Thyroid gland (tissue), 4 donors: ENCODE results near the gene ATAD3C. TPM values are rescaled to one million over a fixed set of nuclear protein-coding genes. Genes with fewer than 3 reads are reported as not detected.
"Not testable (repeated sequence)": the region's sequence is repeated elsewhere in the genome, so short reads cannot be mapped to it uniquely, and the experiment has no call there.

Source experiments
- DNase-seq, 2 donors: peaks; one replicate each; pipeline ENCODE4 v3.0.0-alpha.2; 2019
- H3K27ac ChIP-seq, 3 donors: fragments of 200-600 bp; sonication (generic); 1 replicate in 2 of 3; 2 replicates in 1 of 3; pipeline ENCODE4 v1.5.1; 2016 to 2019; ENCODE audit warnings: mild to moderate bottlenecking in 1 of 3, moderate library complexity in 1 of 3
- H3K27me3 ChIP-seq: fragments of 200-600 bp; sonication (generic); one replicate; pipeline ENCODE4 v1.5.1; 2019
- H3K36me3 ChIP-seq, 2 donors: fragments of 200-600 bp; sonication (generic); one replicate each; pipeline ENCODE4 v1.5.1; 2016 to 2019
- H3K4me1 ChIP-seq, 2 donors: fragments of 200-600 bp; sonication (generic); one replicate each; pipeline ENCODE4 v1.5.1; 2017 to 2019
- H3K4me3 ChIP-seq, 3 donors: fragments of 200-600 bp; sonication (generic); replicated peaks in 1 of 3; 1 replicate in 2 of 3; 2 replicates in 1 of 3; pipeline ENCODE4 v1.5.1; 2016; ENCODE audit warnings: mild to moderate bottlenecking in 1 of 3
- H3K9me3 ChIP-seq: fragments of 200-600 bp; sonication (generic); one replicate; pipeline ENCODE4 v1.5.1; 2017
- POLR2A ChIP-seq, 2 donors: fragments of 450-650 bp; IDR thresholded peaks; one replicate each; pipeline ENCODE4 v1.6.1; 2017; ENCODE audit warnings: antibody characterized with exemption in 2 of 2, mild to moderate bottlenecking in 2 of 2, moderate library complexity in 1 of 2
- WGBS, 2 donors: methylation state at CpG; one replicate each; pipeline ENCODE4 v1.1.5; 2017; 5-methylcytosine and 5-hydroxymethylcytosine counted together
- intact Hi-C: fragments of 100-400 bp; cut with DNase I; formaldehyde crosslinking; loops from one replicate; pipeline ENCODE4 v1.15.1; 2023
- total RNA-seq, 4 donors: library from RNA; depleted of rRNA; stranded (reverse); fragments of >200 nt; gene quantifications; one replicate each; pipeline ENCODE4 v1.2.3, GENCODE V29; 2016
- TF ChIP-seq, protein P1 (sequence below), 6 experiments: fragments of 200-600 bp in 3 of 6; fragments of 450-650 bp in 3 of 6; sonication (generic) in 3 of 6; IDR thresholded peaks; one replicate each; pipeline ENCODE4 v1.5.1; 2016 to 2019; ENCODE audit warnings: antibody characterized with exemption in 6 of 6, mild to moderate bottlenecking in 2 of 6, inconsistent platforms in 1 of 6, moderate library complexity in 1 of 6

The ATAD3C gene
- total RNA-seq, 4 donors from 2014 or later: 4.9 to 29.9 (median 15.1) TPM

GRCh38 chr1:1517973-1518620 is 68.6 kb downstream of the ATAD3C start:
- DNase-seq: no peak
- H3K36me3 ChIP-seq: peaks cover 0 to 19% of the 10 kb centered on the region in 2 donors
- H3K27me3 ChIP-seq: no peaks in the 10 kb centered on the region
- H3K4me3 ChIP-seq: no peak overlapping the region
- no peaks in the 10 kb centered on the region for H3K4me1 ChIP-seq
- no peak overlapping the region for H3K27ac ChIP-seq
- 94 to 96% methylated on average over 19 to 22 of the region's 28 CpGs for WGBS, 2 donors
- TF ChIP-seq, protein P1, sequence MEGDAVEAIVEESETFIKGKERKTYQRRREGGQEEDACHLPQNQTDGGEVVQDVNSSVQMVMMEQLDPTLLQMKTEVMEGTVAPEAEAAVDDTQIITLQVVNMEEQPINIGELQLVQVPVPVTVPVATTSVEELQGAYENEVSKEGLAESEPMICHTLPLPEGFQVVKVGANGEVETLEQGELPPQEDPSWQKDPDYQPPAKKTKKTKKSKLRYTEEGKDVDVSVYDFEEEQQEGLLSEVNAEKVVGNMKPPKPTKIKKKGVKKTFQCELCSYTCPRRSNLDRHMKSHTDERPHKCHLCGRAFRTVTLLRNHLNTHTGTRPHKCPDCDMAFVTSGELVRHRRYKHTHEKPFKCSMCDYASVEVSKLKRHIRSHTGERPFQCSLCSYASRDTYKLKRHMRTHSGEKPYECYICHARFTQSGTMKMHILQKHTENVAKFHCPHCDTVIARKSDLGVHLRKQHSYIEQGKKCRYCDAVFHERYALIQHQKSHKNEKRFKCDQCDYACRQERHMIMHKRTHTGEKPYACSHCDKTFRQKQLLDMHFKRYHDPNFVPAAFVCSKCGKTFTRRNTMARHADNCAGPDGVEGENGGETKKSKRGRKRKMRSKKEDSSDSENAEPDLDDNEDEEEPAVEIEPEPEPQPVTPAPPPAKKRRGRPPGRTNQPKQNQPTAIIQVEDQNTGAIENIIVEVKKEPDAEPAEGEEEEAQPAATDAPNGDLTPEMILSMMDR (IDR thresholded peaks at IDR 0.05): no peak
- no peak for TF ChIP-seq POLR2A (IDR thresholded peaks at IDR 0.05)
- H3K9me3 ChIP-seq: no peaks in the 10 kb centered on the region
- intact Hi-C loops: no loop called here

- H3K27me3 ChIP-seq, H3K4me1 ChIP-seq, intact Hi-C loops, H3K4me3 ChIP-seq, H3K9me3 ChIP-seq, H3K27ac ChIP-seq, DNase-seq: not testable (repeated sequence)
- peaks cover 0 to 19% of the 10 kb centered on the region in 2 donors for H3K36me3 ChIP-seq
- WGBS, 2 donors: 95 to 98% methylated on average over 16 of the region's 19 CpGs
Measured at GRCh38 chr1:1518621-1519007, 69.1 kb downstream of the ATAD3C start.

Other genes with a start within 250 kb of the ATAD3C start
- gene TNFRSF18, start 243.1 kb upstream of the ATAD3C start, total RNA-seq: under 1 TPM in 2 of 4 donors, not detected in 2; 0.49 to 0.67 TPM
- 1 to 10 TPM; 1.5 to 4.5 (median 3.2) TPM for gene TNFRSF4, start 235.5 kb upstream of the ATAD3C start, total RNA-seq
- 100 to 1,000 TPM; 109 to 144 (median 138) TPM for gene SDF4, start 217.7 kb upstream of the ATAD3C start, total RNA-seq
- 10 to 100 TPM; 18.0 to 32.2 (median 25.5) TPM for gene B3GALT6, start 217.5 kb upstream of the ATAD3C start, total RNA-seq
- under 1 TPM in 1 of 4 donors, not detected in 3; 0.83 TPM for gene C1QTNF12, start 203.0 kb upstream of the ATAD3C start, total RNA-seq
- gene UBE2J2, start 175.8 kb upstream of the ATAD3C start, total RNA-seq: 10 to 100 TPM; 33.0 to 58.4 (median 36.2) TPM
- 1 to 10 TPM in 3 of 4 donors, under 1 TPM in 1; 0.73 to 3.2 (median 1.6) TPM for gene SCNN1D, start 169.3 kb upstream of the ATAD3C start, total RNA-seq
- gene ACAP3, start 141.8 kb upstream of the ATAD3C start, total RNA-seq: 10 to 100 TPM; 31.6 to 51.2 (median 42.1) TPM
- 10 to 100 TPM; 24.0 to 41.4 (median 28.0) TPM for gene PUSL1, start 141.1 kb upstream of the ATAD3C start, total RNA-seq
- gene INTS11, start 125.0 kb upstream of the ATAD3C start, total RNA-seq: 100 to 1,000 TPM in 2 of 4 donors, 10 to 100 TPM in 2; 68.9 to 116 (median 94.7) TPM
- 10 to 100 TPM; 16.7 to 37.3 (median 24.3) TPM for gene CPTP, start 124.9 kb upstream of the ATAD3C start, total RNA-seq
- gene TAS1R3, start 118.4 kb upstream of the ATAD3C start, total RNA-seq: 1 to 10 TPM in 2 of 4 donors, under 1 TPM in 2; 0.11 to 1.4 (median 0.68) TPM
- gene DVL1, start 100.3 kb upstream of the ATAD3C start, total RNA-seq: 10 to 100 TPM; 46.6 to 79.4 (median 61.7) TPM
- gene MXRA8, start 91.1 kb upstream of the ATAD3C start, total RNA-seq: 100 to 1,000 TPM in 3 of 4 donors, 10 to 100 TPM in 1; 57.1 to 143 (median 106) TPM
- gene AURKAIP1, start 74.5 kb upstream of the ATAD3C start, total RNA-seq: 100 to 1,000 TPM in 2 of 4 donors, 10 to 100 TPM in 2; 73.8 to 198 (median 105) TPM
- gene CCNL2, start 50.4 kb upstream of the ATAD3C start, total RNA-seq: 100 to 1,000 TPM; 167 to 307 (median 215) TPM
- 100 to 1,000 TPM; 123 to 199 (median 160) TPM for gene MRPL20, start 42.4 kb upstream of the ATAD3C start, total RNA-seq
- 1 to 10 TPM; 2.0 to 3.2 (median 2.4) TPM for gene ANKRD65, start 28.4 kb upstream of the ATAD3C start, total RNA-seq
- 10 to 100 TPM; 11.4 to 52.0 (median 30.3) TPM for gene VWA1, start 14.0 kb upstream of the ATAD3C start, total RNA-seq
- gene ATAD3B, start 22.1 kb downstream of the ATAD3C start, total RNA-seq: 10 to 100 TPM; 13.8 to 29.1 (median 15.0) TPM
- gene ATAD3A, start 62.5 kb downstream of the ATAD3C start, total RNA-seq: 10 to 100 TPM; 21.6 to 34.2 (median 28.5) TPM
- 1 to 10 TPM; 1.2 to 4.5 (median 1.3) TPM for gene TMEM240, start 90.9 kb downstream of the ATAD3C start, total RNA-seq
- 100 to 1,000 TPM; 204 to 294 (median 241) TPM for gene SSU72, start 125.2 kb downstream of the ATAD3C start, total RNA-seq
- 1 to 10 TPM; 1.0 to 9.9 (median 5.3) TPM for gene FNDC10, start 150.4 kb downstream of the ATAD3C start, total RNA-seq
- 100 to 1,000 TPM in 1 of 4 donors, 10 to 100 TPM in 3; 54.6 to 110 (median 86.4) TPM for gene MIB2, start 165.8 kb downstream of the ATAD3C start, total RNA-seq
- 1 to 10 TPM in 3 of 4 donors, under 1 TPM in 1; 0.67 to 7.8 (median 3.5) TPM for gene MMP23B, start 182.5 kb downstream of the ATAD3C start, total RNA-seq
- 10 to 100 TPM; 12.8 to 23.7 (median 15.0) TPM for gene CDK11B, start 209.3 kb downstream of the ATAD3C start, total RNA-seq
- gene SLC35E2B, start 243.1 kb downstream of the ATAD3C start, total RNA-seq: 10 to 100 TPM; 35.5 to 85.1 (median 50.2) TPM